ENCODE results near the gene WDR18.
A peak's percentile ranks its signal among the peaks of the same experiment; 100 is the strongest.
"Not testable (repeated sequence)": the region's sequence is repeated elsewhere in the genome, so short reads cannot be mapped to it uniquely, and the experiment has no call there.

The WDR18 gene

DNA sequence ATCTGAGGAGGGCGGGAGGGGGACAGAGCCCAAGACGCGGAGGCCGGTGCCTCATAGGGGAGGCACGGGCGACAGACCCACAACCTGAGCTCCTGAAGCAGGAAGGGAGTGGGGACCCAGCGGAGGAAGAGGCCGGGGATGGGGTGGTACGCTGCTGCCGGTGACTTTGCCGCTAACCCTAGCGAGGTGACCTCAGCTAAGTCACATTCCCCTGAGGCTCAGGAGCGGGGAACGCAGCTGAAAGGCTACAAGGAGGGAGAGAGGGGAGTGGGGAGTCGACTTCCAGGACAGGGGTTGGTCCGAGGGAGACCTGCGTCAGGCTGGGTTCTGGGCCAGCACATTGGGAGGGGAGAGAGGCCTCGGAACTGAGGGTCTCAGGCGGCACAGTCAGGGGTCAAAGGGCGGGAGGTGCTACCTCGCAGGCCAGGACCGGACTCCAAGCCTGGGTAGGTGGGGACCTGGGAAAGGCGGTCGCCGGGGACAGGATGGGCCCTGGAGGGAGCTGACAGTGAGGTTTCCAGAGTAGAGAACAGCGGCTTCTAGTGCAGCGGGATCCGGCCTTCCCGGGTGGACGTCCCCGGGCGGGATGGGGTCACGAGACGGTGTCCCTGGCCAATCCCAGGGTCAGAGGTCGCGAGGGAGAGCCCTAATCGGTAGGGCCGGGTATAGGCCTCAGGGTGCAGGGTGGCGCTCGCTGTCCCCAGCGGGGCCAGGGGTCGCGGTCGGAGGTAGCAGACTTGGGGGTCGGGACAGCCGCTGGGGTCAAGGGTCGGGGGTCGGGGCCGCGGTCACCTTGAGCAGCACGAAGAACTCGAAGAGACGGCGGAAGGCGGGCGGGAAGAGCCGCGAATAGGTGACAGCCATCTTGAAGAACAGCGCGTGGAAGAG lies 36.1 kb downstream of the WDR18 start:
- DNase-seq (ENCODE audit: low read depth), result no peak

DNA sequence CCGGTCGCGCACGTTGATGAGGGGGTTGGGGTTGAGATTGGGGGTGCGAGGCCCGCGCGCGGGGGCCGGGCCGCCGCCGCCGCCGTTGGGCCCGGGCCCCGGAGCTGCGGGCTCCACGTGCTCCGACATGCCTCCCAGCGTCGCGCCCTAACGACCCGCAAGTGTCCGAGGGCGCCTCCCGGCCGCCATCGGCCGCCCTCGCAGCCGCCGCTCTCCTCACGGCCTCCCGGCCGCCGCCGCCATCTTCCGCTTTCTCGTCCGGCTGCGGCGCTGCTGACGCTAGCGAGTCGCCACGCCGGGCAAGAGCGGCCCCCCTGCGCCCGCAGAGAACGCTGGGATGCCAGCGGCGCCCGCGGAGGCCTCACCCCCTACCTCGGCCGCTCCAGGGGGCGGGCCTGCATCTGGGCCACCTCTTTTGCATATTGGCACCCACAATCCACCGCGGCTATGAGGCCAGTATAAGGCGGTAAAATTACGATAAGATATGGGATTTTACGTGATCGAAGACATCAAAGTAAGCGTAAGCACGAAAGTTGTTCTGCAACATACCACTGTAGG lies 36.8 kb downstream of the WDR18 start, which contains the start of gene TMEM259:
TSS of gene TMEM259 (minus strand) at position 256 of the 558 bp plus-strand sequence. CDS start at position 129, 127 bp downstream.
- DNase-seq (ENCODE audit: low read depth), result peak; percentile 72

DNA sequence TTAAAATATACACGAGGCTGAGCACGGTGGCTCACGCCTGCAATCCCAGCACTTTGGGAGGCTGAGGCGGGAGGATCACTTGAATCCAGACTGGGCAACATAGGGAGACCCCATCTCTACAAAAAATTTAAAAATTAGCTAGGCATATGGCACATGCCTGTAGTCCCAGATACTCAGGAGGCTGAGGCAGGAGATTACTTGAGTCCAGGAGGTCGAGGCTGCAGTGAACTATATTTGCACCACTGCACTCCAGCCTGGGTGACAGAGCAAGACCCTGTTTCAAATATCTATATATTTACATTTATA lies 39.7 kb downstream of the WDR18 start:
- DNase-seq (ENCODE audit: low read depth), result not testable (repeated sequence)

DNA sequence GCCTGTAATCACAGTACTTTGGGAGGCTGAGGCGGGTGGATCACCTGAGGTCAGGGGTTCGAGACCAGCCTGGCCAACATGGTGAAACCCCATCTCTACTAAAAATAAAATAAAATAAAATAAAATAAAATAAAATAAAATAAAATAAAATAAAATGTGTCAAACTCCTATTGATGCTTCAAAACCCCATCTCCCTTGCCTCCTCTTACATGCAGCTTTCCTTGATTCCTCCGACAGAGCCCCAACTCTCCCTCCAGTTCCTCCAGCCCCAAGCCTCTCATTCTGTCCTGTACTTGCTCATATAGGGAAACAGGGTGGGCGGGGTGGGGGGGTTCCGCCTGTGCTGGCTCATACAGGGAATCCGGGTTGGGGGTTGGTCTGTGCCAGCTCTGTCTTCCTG lies 40.9 kb downstream of the WDR18 start:
- DNase-seq (ENCODE audit: low read depth), result not testable (repeated sequence)

DNA sequence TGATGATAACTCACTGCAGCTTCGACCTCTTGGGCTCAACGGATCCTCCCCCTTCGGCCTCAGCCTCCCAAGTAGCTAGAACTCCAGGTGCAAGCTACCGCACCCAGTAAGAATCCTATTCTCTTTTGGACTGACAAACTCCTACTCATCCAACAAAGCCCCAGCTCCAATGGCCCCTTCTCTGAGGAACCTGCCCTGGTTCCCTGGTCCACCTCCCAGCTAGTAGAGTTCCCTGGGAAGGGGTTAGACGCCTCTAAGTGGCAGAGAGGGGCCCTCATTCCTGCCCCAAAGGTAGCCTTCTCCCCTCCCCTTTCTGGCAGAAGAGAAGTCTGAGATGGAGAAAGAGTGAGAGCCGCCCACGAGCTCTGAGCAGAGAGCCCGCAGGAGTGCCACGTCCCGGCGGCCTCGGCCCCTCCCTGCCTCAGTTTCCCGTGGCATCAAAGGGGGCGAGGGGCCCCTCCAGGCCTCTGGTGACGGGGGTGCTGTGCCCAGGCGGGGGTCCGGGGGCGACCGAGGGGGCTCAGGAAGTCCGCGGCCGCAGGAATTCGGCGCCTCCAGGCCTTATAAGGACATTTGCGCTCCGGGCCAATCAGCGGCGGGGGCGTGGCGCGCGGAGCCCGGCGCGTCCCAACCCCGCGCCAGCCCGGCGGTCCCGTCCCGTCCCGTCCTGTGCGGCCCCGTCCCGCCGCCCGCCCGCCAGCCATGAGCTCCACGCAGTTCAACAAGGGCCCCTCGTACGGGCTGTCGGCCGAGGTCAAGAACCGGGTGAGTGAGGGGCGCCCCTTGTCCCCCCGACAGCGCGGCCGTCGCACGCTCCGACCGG lies 42.0 kb downstream of the WDR18 start, which contains the start of gene CNN2:
TSS of gene CNN2 (plus strand) at position 649 of the 823 bp plus-strand sequence. CDS start at position 703, 54 bp downstream.
- DNase-seq (ENCODE audit: low read depth), result peak; percentile 31

DNA sequence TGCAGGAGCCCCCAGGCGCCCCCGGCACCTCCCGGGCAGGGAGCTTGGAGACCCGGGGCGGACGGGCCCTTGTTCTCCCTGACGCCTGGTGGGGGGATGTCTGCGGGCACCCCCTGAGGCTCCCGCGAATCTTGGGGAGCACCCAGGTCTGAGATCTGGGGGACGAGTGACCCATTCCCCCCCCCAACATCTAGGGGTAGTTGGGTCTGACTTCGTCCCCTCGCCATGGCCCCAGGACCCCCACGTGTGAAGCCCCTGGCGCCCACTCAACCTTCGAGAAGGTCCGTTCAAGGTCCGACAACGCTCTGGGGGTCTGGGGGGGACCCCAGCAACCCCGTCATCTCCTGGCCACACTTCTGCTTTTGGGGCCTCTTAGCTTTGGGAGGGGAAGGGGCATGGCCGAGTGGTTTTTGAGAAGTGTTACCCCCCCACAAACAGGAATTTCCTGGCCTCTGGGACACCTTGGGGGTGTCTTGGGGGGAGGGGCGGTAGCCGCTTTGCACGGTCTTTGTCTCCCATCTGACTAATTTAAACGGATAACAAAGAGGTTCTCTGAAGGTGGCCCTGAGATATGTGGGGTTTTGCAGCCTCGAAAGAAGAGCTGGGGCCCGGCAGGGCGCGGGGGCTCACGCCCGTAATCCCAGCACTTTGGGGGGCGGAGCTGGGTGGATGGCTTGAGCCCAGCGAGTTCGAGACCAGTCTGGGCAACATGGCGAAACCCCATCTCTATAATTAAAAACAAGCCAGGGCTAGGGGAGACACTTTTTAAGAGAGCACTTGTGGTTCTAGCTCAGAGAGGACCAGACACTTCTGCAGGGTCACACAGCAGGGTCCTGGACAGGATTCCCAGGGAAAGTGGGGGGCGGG lies 42.9 kb downstream of the WDR18 start:
- DNase-seq (ENCODE audit: low read depth), result no peak

DNA sequence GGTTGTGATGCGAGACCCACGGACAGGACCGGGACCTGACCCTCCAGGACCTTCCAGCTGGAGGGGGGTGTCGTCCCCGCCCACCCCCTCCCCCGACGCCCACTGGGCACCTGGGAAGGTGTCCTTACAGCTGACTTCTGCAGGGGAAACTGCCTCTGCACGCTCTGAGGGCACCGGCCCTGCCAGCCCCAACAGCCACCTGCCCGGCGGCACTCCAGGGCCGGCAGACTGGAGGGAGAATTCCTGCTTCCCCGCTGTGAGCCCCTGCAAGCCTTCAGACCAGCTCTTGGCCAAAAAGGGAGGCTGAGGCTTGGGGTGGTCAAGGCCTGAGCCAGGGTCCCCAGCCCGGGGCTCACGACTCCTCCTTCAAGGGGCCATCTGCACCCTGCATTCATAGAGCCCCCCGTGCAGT lies 43.5 kb downstream of the WDR18 start:
- DNase-seq (ENCODE audit: low read depth), result no peak

DNA sequence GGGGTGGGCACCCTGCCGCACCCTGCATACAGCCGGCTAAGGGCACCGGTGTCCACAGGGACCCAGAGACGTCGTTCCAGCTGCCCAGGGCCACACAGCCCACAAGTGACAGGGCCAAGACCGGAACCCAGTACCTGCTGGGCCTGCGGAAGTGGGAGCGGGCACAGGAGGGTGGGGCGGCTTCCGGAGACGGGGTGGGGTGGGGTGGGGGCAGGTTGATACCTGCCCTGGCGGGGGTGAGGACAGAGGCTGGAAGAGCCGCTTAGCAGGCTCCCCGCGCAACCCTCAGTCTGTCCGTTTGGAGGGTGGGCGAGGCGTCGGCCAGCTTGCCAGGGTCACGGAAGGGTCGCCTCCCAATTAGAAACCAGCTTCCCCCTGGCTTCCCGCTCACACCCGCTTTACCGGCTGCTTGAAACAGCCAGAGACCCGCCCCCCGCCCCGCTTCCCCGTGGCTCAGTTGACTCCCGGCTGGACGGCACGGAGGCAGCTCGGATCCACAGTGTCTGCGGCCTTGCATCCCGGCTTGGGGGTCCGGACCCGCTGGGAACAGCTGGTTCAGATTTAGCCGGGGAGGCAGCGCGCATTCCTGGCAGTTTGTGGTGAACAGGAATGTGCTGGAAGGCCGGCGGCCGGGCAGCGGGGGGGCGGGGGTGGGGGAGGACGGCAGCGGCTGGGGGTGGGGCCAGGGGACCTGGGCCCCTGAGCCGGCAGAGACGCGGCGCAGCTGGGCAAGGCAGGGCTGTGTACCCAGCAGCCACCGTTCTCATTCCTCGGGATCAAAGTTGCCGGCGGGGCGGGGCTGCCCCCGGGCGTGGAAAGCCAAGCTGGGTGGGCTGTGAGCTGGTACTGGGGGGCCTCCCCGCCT lies 44.1 kb downstream of the WDR18 start:
- peak; percentile 76 for DNase-seq (ENCODE audit: low read depth)

DNA sequence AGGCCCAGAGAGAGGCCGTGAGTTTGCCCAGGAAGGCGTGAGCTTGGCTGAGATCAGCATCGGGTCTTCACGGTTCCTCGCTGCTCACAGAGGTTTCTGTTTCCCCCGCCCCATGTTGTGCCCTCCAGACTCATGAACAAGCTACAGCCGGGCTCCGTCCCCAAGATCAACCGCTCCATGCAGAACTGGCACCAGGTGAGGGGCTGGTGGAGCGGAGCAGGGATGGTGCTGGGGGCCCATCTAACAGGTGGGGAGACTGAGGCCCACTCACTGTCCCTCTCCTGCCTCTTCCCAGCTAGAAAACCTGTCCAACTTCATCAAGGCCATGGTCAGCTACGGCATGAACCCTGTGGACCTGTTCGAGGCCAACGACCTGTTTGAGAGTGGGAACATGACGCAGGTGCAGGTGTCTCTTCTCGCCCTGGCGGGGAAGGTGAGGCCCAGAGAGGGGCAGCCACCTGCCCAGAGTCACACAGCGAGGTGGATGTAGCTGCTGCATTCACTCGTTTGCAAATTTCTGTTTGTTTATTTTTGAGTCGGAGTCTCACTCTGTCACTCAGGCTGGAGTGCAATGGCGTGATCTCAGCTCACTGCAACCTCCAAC lies 48.2 kb downstream of the WDR18 start:
- DNase-seq (ENCODE audit: low read depth), result no peak

DNA sequence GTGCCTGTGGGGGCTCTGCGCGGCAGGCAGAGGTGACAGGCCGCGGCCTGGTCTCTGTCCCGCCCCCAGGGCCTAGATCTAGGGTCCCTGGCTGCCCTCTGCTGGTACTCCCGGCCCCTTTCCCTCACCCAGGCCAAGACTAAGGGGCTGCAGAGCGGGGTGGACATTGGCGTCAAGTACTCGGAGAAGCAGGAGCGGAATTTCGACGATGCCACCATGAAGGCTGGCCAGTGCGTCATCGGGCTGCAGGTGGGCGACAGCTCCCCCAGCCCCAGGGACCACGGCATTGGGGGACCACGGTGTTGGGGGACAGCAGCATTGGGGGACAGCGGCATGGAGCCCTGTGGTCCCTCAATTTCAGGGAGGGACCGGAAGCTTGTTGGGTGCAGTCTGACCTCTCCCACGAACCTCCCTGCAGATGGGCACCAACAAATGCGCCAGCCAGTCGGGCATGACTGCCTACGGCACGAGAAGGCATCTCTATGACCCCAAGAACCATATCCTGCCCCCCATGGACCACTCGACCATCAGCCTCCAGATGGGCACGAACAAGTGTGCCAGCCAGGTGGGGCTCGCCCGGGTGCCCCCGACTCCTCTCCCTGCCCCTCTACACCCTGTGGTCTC lies 52.0 kb downstream of the WDR18 start:
- DNase-seq (ENCODE audit: low read depth), result no peak

DNA sequence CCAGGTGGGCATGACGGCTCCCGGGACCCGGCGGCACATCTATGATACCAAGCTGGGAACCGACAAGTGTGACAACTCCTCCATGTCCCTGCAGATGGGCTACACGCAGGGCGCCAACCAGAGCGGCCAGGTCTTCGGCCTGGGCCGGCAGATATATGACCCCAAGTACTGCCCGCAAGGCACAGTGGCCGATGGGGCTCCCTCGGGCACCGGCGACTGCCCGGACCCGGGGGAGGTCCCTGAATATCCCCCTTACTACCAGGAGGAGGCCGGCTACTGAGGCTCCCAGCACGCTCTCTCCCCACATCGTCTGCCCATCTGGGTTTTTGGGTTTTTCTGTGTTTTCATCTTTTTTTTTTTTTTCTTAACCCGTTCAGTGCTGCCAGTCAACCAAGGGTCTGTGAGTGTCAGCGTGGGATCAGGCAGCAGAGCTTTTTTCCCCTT lies 53.5 kb downstream of the WDR18 start:
- DNase-seq (ENCODE audit: low read depth), result no peak

DNA sequence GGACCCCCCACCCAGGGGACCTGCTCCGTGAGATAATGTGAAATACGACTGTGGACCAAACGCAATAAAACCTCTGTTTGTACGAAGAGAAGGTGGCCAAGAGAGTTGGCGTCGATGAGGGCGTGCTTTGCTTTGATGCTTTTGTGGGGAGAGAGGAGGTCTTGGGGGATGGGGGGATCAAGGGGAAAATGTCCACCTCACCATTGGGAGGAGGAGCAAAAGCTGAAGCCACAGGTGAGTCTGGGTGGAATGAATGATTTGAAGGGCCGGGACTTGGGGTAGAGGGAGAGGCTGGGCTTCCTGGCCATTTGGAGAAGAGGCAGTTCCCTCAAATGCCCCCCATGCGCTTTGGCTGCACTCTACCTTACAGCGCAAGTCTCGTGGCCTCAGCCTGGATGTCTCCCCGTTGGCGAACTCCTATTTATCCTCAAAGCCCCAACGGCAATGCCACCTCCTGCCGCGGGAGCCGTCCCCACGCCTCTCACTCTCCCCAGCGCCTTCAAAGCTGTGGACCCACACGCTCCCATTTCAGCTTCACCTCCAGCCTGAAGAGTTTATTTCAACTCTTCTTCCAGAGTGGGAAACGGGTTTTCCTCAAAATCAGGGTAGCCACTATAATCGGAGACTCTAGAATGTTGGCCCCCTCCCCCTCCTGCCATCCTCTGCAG lies 55.0 kb downstream of the WDR18 start:
- DNase-seq (ENCODE audit: low read depth), result peak; percentile 13

DNA sequence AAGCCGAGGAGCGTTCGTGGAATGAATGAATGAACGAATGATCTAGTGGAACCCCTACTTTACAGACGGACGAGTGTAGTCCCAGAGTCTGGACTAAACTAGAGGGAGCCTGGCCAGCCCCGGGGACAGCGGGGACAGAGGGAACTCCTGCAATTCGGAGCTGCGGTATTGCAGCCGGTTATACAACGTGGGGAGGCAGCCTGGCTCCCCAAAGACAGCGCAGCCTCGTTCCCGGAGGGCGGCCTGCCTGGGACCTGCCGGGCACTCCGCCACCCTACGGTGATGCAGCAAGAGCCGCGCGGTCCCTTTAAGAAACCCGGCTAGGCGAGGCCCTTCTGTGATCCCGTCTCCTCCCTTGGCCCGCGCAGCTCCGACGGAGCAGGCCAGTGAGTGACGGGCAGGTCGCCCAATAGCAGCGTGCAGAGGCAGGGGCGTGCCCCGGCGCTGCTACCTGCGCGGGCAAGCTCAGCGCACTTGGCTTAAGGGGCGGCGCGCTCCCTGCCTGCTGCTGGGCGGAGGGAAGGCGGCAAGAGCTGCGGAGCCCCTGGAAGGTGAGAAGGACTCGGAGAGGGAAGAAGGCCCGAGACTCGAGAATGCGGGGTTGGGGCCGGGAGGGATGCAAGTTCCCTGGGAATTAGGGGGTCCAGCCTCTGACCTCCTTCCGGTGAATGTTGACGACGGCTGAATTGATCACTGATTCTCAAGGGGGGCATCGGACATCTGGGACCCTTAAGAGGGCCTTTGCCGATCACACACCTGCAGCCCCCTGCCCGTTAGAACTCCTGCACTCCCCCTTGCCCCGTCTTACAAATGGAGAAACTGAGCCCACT lies 55.7 kb downstream of the WDR18 start, which contains the start of gene ABCA7:
TSS of gene ABCA7 (plus strand) at position 462 of the 830 bp plus-strand sequence. CDS start 1,255 bp downstream, outside the sequence.
- peak; percentile 75 for DNase-seq (ENCODE audit: low read depth)

DNA sequence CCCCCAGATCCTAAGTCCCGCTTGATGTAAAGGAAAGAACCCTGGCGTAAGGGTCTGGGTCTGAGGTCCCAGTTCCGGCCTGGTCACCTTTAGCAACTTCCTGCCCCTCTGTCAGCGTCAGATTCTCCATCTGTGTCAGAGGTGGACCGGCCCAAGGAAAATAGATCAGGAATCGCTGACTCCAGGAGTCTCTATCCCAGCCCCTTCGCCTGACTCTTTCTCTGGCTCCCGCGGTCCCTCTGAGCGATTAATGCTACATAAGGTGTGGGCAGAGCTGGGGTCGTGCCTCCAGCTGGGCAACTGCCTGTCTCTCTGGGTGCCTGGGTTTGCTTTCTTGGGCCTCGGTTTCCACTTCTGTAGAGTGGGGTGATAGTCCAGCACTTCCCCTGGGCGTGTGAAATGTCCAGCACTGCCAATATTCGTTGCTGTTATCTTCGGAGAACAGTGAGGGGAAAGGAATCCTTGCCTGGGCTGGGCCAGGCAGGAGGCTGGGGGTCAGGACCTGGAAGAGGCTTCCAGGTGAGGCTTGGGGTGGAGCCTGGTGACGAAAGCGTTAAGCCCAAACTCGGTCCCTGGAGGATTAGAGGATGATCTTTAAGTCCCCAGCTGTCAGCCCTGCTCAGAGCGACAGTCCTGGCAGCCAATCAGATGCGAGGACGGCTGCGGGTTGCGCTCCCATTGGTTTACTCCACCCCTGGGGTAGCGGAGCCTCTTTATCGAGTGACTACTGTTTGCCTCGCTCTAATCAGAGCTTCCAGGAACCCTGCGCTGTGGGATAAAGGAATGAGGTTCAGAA lies 56.5 kb downstream of the WDR18 start:
- DNase-seq (ENCODE audit: low read depth), result peak; percentile 85

DNA sequence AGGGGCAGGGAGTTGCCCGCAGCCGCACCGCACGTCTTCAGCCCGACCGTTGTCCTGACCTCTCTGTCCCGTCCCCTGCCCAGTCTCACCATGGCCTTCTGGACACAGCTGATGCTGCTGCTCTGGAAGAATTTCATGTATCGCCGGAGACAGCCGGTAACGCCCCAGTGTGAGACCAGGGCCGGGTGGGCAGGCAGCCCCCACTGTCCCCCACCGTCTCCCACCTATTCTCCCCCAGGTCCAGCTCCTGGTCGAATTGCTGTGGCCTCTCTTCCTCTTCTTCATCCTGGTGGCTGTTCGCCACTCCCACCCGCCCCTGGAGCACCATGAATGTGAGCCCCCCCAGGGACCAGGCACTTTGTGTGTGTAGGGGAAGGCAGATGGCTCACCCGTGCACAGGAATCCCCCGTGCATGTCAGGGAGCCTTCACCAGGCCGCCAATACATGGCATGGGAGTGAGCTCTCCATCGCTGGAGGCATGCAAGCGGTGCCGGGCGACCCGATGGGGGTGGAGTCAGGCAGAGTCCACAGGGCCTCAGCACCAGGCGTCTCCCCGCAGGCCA lies 57.2 kb downstream of the WDR18 start:
- DNase-seq (ENCODE audit: low read depth), result no peak

DNA sequence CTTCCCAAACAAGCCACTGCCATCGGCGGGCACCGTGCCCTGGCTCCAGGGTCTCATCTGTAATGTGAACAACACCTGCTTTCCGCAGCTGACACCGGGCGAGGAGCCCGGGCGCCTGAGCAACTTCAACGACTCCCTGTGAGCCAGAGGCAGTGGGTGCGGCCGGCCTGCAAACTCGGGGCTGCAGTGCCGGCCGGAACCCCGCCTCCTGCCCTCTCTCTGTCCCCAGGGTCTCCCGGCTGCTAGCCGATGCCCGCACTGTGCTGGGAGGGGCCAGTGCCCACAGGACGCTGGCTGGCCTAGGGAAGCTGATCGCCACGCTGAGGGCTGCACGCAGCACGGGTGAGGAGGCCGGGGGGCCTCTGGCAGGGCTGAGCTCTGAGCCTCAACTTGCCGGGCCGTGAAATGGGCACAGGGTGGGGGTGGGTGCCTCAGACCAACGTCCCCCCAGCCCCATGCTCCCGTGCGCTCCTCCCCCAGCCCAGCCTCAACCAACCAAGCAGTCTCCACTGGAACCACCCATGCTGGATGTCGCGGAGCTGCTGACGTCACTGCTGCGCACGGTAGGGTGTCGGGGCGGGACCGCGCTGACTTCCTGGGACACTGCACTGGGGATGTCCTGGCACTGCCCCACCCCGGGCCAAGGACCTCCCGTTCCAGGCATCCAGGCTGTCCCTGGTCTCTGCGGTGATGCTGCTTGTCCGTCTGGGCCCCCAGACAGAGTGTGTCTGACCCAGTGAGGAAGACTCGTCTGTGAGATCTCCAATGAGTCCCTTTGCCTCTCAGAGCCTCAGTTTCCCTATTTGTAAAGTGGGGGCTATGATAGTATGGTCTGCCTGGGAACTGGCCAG lies 57.9 kb downstream of the WDR18 start:
- DNase-seq (ENCODE audit: low read depth), result no peak

All from GM04503 (cell line).